Stimulated activated CD4-positive, alpha-beta T cell treated with anti-CD3 and anti-CD28 coated beads, TNF-alpha, amount 100 ng/mL, for 4 hours (primary cell): ENCODE results near the gene CCL13.
"Not testable (repeated sequence)": the region's sequence is repeated elsewhere in the genome, so short reads cannot be mapped to it uniquely, and the experiment has no call there.

ENCODE experiments used
- DNase-seq, 3 experiments: peaks; one replicate each; pipeline ENCODE4 v3.0.0-alpha.2; 2020; ENCODE audit warnings: low read depth in 3 of 3

CCL13 gene

GRCh38 chr17:34356194-34356593 is at the start of gene CCL13:
Gene CCL13, plus strand, starts transcription at chr17:34356480. Its CDS starts 47 bp downstream, at chr17:34356527.
- no peak for DNase-seq

GRCh38 chr17:34307110-34307509 is 49.2 kb upstream of the CCL13 start:
- no peak for DNase-seq

GRCh38 chr17:34308371-34308770 is 47.9 kb upstream of the CCL13 start:
- DNase-seq: no peak

- DNase-seq: no peak
Observed at GRCh38 chr17:34311291-34311690, 45.0 kb upstream of the CCL13 start.

- DNase-seq: no peak
Observed at GRCh38 chr17:34312080-34312479, 44.2 kb upstream of the CCL13 start.

GRCh38 chr17:34313164-34313563 is 43.1 kb upstream of the CCL13 start:
- DNase-seq: no peak

GRCh38 chr17:34314279-34314678 is 42.0 kb upstream of the CCL13 start:
- no peak for DNase-seq

- DNase-seq: no peak
Observed at GRCh38 chr17:34318474-34318873, 37.8 kb upstream of the CCL13 start.

- DNase-seq: no peak
Observed at GRCh38 chr17:34319039-34319483, 37.2 kb upstream of the CCL13 start, which contains the start of gene CCL8. Gene CCL8, plus strand, starts transcription at chr17:34319435. Its CDS starts 67 bp downstream, at chr17:34319502.

GRCh38 chr17:34321964-34322363 is 34.3 kb upstream of the CCL13 start:
- DNase-seq: no peak

- not testable (repeated sequence) for DNase-seq
Observed at GRCh38 chr17:34327580-34327979, 28.7 kb upstream of the CCL13 start.

- DNase-seq: no peak
Observed at GRCh38 chr17:34337701-34338100, 18.6 kb upstream of the CCL13 start.

- DNase-seq: no peak
Observed at GRCh38 chr17:34339138-34339770, 17.0 kb upstream of the CCL13 start.

GRCh38 chr17:34341916-34342315 is 14.4 kb upstream of the CCL13 start:
- DNase-seq: no peak

GRCh38 chr17:34347063-34347462 is 9.2 kb upstream of the CCL13 start:
- no peak for DNase-seq

- DNase-seq: no peak
Observed at GRCh38 chr17:34349751-34350150, 6.5 kb upstream of the CCL13 start.

- no peak for DNase-seq
Observed at GRCh38 chr17:34351096-34351495, 5.2 kb upstream of the CCL13 start.

GRCh38 chr17:34352191-34352590 is 4.1 kb upstream of the CCL13 start:
- DNase-seq: no peak

GRCh38 chr17:34354637-34355036 is 1.6 kb upstream of the CCL13 start:
- DNase-seq: no peak

- DNase-seq: no peak
Observed at GRCh38 chr17:34357398-34357797, 1.1 kb downstream of the CCL13 start.

GRCh38 chr17:34358631-34359030 is 2.4 kb downstream of the CCL13 start:
- no peak for DNase-seq

- DNase-seq: no peak
Observed at GRCh38 chr17:34360601-34361270, 4.5 kb downstream of the CCL13 start.

GRCh38 chr17:34361478-34362061 is 5.3 kb downstream of the CCL13 start:
- DNase-seq: peak in 2 of 3 experiments; percentile 15 to 21
